ENCODE measurements around the gene NLK. TPM values are rescaled to one million over a fixed set of nuclear protein-coding genes. Genes with fewer than 3 reads are reported as not detected.

The NLK gene
- polyA plus RNA-seq, 1 donor from 2014 or later: 81.7 TPM

DNA sequence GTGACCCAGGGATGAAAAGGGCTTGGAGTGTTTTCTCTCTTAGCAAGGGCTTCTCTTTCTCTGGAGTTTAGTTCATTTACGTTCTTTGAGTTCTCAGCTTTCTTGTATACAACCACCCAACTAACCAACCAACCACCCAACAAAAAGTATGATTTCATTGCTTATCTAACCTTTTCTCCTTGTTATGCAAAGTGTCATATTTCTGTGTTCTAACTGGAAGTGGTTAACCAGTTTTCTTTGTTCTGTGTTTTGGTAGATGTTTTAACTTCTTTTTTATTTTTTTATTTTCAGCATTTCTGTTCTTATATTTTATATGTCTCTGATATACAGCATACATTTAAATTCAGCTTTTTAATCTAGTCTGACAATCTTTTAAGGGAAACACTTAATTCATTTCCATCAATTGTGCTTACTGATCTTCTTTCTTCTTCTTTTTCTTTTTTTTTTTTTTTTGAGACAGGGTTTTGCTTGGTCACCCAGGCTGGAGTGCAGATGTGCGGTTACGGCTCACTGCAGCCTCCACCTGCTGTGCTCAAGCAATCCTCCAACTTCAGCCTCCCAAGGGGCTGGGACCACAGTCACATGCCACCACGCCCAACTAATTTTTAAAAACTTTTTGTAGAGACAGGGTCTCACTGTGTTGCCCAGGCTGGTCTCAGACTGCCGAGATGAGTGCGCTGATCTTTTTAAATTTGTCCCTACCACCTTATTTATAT is 29.6 kb downstream of the NLK start:
- Histone ChIP-seq H4K20me1 (ENCODE audit: insufficient read depth) (no peaks in the 10 kb centered on the region), H3K4me2 (ENCODE audit: low read length) (no peak overlapping the region), H3K36me3 (ENCODE audit: insufficient read depth, low read length) (no peaks in the 10 kb centered on the region), H3K9me2 (ENCODE audit: insufficient read depth, low read length) (no peaks in the 10 kb centered on the region), H3K27ac (ENCODE audit: low read length) (no peak overlapping the region), H3K27me3 (ENCODE audit: insufficient read depth, low read depth, low read length) (no peaks in the 10 kb centered on the region), H3K79me2 (replicated peaks; ENCODE audit: insufficient read depth, low read length) (peaks cover 4% of the 10 kb centered on the region), H2AFZ (ENCODE audit: low read depth, low read length) (no peak overlapping the region), H3K4me3 (ENCODE audit: low read length) (no peak overlapping the region), H3F3A (ENCODE audit: insufficient read depth, low read length, poor library complexity, severe bottlenecking) (no peaks in the 10 kb centered on the region), H3K9me3 (ENCODE audit: low read length) (no peaks in the 10 kb centered on the region), H3K9ac (ENCODE audit: low read length) (no peak overlapping the region)
- TF ChIP-seq TAF1 (IDR thresholded peaks at IDR 0.05; ENCODE audit: low read depth): no peak
- TF ChIP-seq EP300 (conservative IDR thresholded peaks at IDR 0.05; ENCODE audit: poor library complexity, severe bottlenecking): no peak
- TF ChIP-seq POLR2AphosphoS5 (IDR thresholded peaks at IDR 0.05): no peak
- TF ChIP-seq MXI1 (conservative IDR thresholded peaks at IDR 0.05; ENCODE audit: poor library complexity, severe bottlenecking): no peak
- TF ChIP-seq SMC3 (conservative IDR thresholded peaks at IDR 0.05; ENCODE audit: poor library complexity): no peak
- TF ChIP-seq EZH2 (IDR thresholded peaks at IDR 0.05; ENCODE audit: borderline replicate concordance, insufficient read depth, low read length, poor library complexity, severe bottlenecking): no peak
- no peak for TF ChIP-seq RAD21 (conservative IDR thresholded peaks at IDR 0.05)
- TF ChIP-seq, protein P1, sequence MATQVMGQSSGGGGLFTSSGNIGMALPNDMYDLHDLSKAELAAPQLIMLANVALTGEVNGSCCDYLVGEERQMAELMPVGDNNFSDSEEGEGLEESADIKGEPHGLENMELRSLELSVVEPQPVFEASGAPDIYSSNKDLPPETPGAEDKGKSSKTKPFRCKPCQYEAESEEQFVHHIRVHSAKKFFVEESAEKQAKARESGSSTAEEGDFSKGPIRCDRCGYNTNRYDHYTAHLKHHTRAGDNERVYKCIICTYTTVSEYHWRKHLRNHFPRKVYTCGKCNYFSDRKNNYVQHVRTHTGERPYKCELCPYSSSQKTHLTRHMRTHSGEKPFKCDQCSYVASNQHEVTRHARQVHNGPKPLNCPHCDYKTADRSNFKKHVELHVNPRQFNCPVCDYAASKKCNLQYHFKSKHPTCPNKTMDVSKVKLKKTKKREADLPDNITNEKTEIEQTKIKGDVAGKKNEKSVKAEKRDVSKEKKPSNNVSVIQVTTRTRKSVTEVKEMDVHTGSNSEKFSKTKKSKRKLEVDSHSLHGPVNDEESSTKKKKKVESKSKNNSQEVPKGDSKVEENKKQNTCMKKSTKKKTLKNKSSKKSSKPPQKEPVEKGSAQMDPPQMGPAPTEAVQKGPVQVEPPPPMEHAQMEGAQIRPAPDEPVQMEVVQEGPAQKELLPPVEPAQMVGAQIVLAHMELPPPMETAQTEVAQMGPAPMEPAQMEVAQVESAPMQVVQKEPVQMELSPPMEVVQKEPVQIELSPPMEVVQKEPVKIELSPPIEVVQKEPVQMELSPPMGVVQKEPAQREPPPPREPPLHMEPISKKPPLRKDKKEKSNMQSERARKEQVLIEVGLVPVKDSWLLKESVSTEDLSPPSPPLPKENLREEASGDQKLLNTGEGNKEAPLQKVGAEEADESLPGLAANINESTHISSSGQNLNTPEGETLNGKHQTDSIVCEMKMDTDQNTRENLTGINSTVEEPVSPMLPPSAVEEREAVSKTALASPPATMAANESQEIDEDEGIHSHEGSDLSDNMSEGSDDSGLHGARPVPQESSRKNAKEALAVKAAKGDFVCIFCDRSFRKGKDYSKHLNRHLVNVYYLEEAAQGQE (IDR thresholded peaks at IDR 0.05; ENCODE audit: borderline replicate concordance): no peak
- TF ChIP-seq, protein P2, sequence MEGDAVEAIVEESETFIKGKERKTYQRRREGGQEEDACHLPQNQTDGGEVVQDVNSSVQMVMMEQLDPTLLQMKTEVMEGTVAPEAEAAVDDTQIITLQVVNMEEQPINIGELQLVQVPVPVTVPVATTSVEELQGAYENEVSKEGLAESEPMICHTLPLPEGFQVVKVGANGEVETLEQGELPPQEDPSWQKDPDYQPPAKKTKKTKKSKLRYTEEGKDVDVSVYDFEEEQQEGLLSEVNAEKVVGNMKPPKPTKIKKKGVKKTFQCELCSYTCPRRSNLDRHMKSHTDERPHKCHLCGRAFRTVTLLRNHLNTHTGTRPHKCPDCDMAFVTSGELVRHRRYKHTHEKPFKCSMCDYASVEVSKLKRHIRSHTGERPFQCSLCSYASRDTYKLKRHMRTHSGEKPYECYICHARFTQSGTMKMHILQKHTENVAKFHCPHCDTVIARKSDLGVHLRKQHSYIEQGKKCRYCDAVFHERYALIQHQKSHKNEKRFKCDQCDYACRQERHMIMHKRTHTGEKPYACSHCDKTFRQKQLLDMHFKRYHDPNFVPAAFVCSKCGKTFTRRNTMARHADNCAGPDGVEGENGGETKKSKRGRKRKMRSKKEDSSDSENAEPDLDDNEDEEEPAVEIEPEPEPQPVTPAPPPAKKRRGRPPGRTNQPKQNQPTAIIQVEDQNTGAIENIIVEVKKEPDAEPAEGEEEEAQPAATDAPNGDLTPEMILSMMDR (IDR thresholded peaks at IDR 0.05; ENCODE audit: poor library complexity, severe bottlenecking): no peak

DNA sequence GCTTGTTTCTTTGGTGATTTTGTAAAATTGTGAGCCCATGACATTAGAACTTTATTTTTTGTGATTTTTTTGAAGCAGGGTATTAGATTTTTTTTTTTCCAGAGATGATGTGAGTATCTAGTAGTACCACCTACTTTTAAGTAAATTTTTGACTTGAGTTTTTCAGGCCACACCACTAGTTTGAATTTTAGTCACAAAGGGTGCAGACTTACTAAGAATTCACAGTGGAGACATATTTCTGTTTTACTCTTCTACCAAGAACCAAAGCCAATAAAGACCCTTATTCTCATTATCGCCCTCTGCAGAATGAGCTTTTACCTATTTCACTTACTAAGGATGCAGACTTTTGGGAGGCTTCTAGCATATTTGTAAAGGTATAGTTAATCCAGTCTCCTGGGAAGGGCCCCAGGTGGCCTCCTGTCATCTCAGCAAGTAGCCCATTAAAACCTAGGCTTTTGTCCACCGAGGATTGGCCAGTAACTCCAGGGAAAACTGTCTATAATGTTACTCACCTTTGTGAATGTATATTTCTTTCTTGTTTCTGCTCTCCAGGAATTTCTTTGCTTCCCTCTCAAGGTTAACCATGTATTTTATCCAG is 30.6 kb downstream of the NLK start:
- H4K20me1 ChIP-seq (ENCODE audit: insufficient read depth): no peaks in the 10 kb centered on the region

More for the DNA sequence above, 30.6 kb downstream of the NLK start:
- H3K36me3 ChIP-seq (ENCODE audit: insufficient read depth, low read length): no peaks in the 10 kb centered on the region
- TF ChIP-seq, protein P1 (IDR thresholded peaks at IDR 0.05; ENCODE audit: borderline replicate concordance): no peak
- TF ChIP-seq EP300 (conservative IDR thresholded peaks at IDR 0.05; ENCODE audit: poor library complexity, severe bottlenecking) (no peak), EZH2 (IDR thresholded peaks at IDR 0.05; ENCODE audit: borderline replicate concordance, insufficient read depth, low read length, poor library complexity, severe bottlenecking) (no peak), POLR2AphosphoS5 (IDR thresholded peaks at IDR 0.05) (no peak), RAD21 (conservative IDR thresholded peaks at IDR 0.05) (no peak), SMC3 (conservative IDR thresholded peaks at IDR 0.05; ENCODE audit: poor library complexity) (no peak), MXI1 (conservative IDR thresholded peaks at IDR 0.05; ENCODE audit: poor library complexity, severe bottlenecking) (no peak), TAF1 (IDR thresholded peaks at IDR 0.05; ENCODE audit: low read depth) (no peak)
- TF ChIP-seq, protein P2 (IDR thresholded peaks at IDR 0.05; ENCODE audit: poor library complexity, severe bottlenecking): no peak
- H3K4me3 ChIP-seq (ENCODE audit: low read length): no peak overlapping the region
- no peak overlapping the region for H3K27ac ChIP-seq (ENCODE audit: low read length)
- no peaks in the 10 kb centered on the region for H3F3A ChIP-seq (ENCODE audit: insufficient read depth, low read length, poor library complexity, severe bottlenecking)
- no peak overlapping the region for H3K9ac ChIP-seq (ENCODE audit: low read length)
- no peak overlapping the region for H3K4me2 ChIP-seq (ENCODE audit: low read length)
- H3K27me3 ChIP-seq (ENCODE audit: insufficient read depth, low read depth, low read length): no peaks in the 10 kb centered on the region
- H2AFZ ChIP-seq (ENCODE audit: low read depth, low read length): no peak overlapping the region
- H3K79me2 ChIP-seq (replicated peaks; ENCODE audit: insufficient read depth, low read length): peaks cover 6% of the 10 kb centered on the region
- H3K9me2 ChIP-seq (ENCODE audit: insufficient read depth, low read length): no peaks in the 10 kb centered on the region
- no peaks in the 10 kb centered on the region for H3K9me3 ChIP-seq (ENCODE audit: low read length)

Data from neural cell (in vitro differentiated cells).